ENCODE data around the gene ZFAND3.

ZFAND3 gene

GRCh38 chr6:38004908-38005307, 185.4 kb downstream of the ZFAND3 start:
- DNase-seq (ENCODE audit: low read depth): no peak

GRCh38 chr6:38011937-38012336, 192.4 kb downstream of the ZFAND3 start:
- no peak for DNase-seq (ENCODE audit: low read depth)

GRCh38 chr6:38012573-38012972, 193.0 kb downstream of the ZFAND3 start:
- DNase-seq (ENCODE audit: low read depth): no peak

- DNase-seq (ENCODE audit: low read depth): no peak
Measured at GRCh38 chr6:38015341-38015740, 195.8 kb downstream of the ZFAND3 start.

- DNase-seq (ENCODE audit: low read depth): no peak
Measured at GRCh38 chr6:38016824-38017223, 197.3 kb downstream of the ZFAND3 start.

GRCh38 chr6:38018755-38019165, 199.2 kb downstream of the ZFAND3 start:
- DNase-seq (ENCODE audit: low read depth): no peak

GRCh38 chr6:38020593-38020992, 201.1 kb downstream of the ZFAND3 start:
- DNase-seq (ENCODE audit: low read depth): no peak

GRCh38 chr6:38021029-38021428, 201.5 kb downstream of the ZFAND3 start:
- DNase-seq (ENCODE audit: low read depth): no peak

- no peak for DNase-seq (ENCODE audit: low read depth)
Measured at GRCh38 chr6:38021571-38021970, 202.0 kb downstream of the ZFAND3 start.

GRCh38 chr6:38022688-38023087, 203.2 kb downstream of the ZFAND3 start:
- no peak for DNase-seq (ENCODE audit: low read depth)

GRCh38 chr6:38024908-38025307, 205.4 kb downstream of the ZFAND3 start:
- no peak for DNase-seq (ENCODE audit: low read depth)

- no peak for DNase-seq (ENCODE audit: low read depth)
Measured at GRCh38 chr6:38025451-38025850, 205.9 kb downstream of the ZFAND3 start.

GRCh38 chr6:38027685-38028373, 208.3 kb downstream of the ZFAND3 start:
- no peak for DNase-seq (ENCODE audit: low read depth)

- DNase-seq (ENCODE audit: low read depth): no peak
Measured at GRCh38 chr6:38030380-38030779, 210.9 kb downstream of the ZFAND3 start.

- DNase-seq (ENCODE audit: low read depth): no peak
Measured at GRCh38 chr6:38032797-38033196, 213.3 kb downstream of the ZFAND3 start.

GRCh38 chr6:38033442-38033982, 214.0 kb downstream of the ZFAND3 start:
- DNase-seq (ENCODE audit: low read depth): no peak

- DNase-seq (ENCODE audit: low read depth): no peak
Measured at GRCh38 chr6:38034274-38034914, 214.9 kb downstream of the ZFAND3 start.

- DNase-seq (ENCODE audit: low read depth): no peak
Measured at GRCh38 chr6:38035478-38035877, 216.0 kb downstream of the ZFAND3 start.

- no peak for DNase-seq (ENCODE audit: low read depth)
Measured at GRCh38 chr6:38039502-38039901, 220.0 kb downstream of the ZFAND3 start.

- DNase-seq (ENCODE audit: low read depth): no peak
Measured at GRCh38 chr6:38040254-38040653, 220.7 kb downstream of the ZFAND3 start.

GRCh38 chr6:38043259-38043753, 223.8 kb downstream of the ZFAND3 start:
- no peak for DNase-seq (ENCODE audit: low read depth)

- DNase-seq (ENCODE audit: low read depth): no peak
Measured at GRCh38 chr6:38045701-38046305, 226.3 kb downstream of the ZFAND3 start.

GRCh38 chr6:38047562-38047961, 228.0 kb downstream of the ZFAND3 start:
- DNase-seq (ENCODE audit: low read depth): no peak
